Measurements from ENCODE around the gene LRRFIP1. TPM values are rescaled to one million over a fixed set of nuclear protein-coding genes. Genes with fewer than 3 reads are reported as not detected.

Gene LRRFIP1
- total RNA-seq, 8 experiments from 2014 or later: 16.3 to 56.1 (median 29.5) TPM

GRCh38 chr2:237732790-237733381 lies 105.5 kb downstream of the LRRFIP1 start:
- peaks cover 18 to 20% of the 10 kb centered on the region in 2 donors for H3K4me1 ChIP-seq (replicated peaks in 1 of 2)
- in situ Hi-C loops (cut with MboI; ENCODE audit: low pct_unique_long_range_greater_than_20kb in 2 of 9, low sequenced_read_pairs in 9 of 9, unreplicated experiment in 9 of 9): loop anchor here in 2 of 9 experiments (25.0 kb wide), 2 partner anchors 146 to 221 kb away; partner anchors contain the start of gene RAB17 (in 2 of the 2)
- no peak overlapping the region for H3K4me3 ChIP-seq
- ATAC-seq (replicated peaks in 6 of 8): peak in 7 of 8 experiments; percentile 8 to 97 (median 90)
- peak overlapping the region in 1 of 2 donors; percentile 53 for H3K27ac ChIP-seq
- WGBS, 10 experiments: 0 to 96% (median 81%) methylated on average over 1 to 9 of the region's 13 CpGs; no CpG with 5 or more reads in 3 of the 10 experiments

- in situ Hi-C loops (cut with MboI; ENCODE audit: low pct_unique_long_range_greater_than_20kb in 2 of 9, low sequenced_read_pairs in 9 of 9, unreplicated experiment in 9 of 9): loop anchor here in 2 of 9 experiments (25.0 kb wide), 2 partner anchors 146 to 221 kb away; partner anchors contain the start of gene RAB17 (in 2 of the 2)
- Histone ChIP-seq H3K4me1 (replicated peaks in 1 of 2) (peaks cover 18 to 21% of the 10 kb centered on the region in 2 donors), H3K27ac (peak overlapping the region in 1 of 2 donors; percentile 33), H3K4me3 (no peak overlapping the region)
- ATAC-seq (replicated peaks in 6 of 8): peak in 5 of 8 experiments; percentile 44 to 81 (median 48)
- 0 to 100% (median 66%) methylated on average over 1 to 8 of the region's 13 CpGs; no CpG with 5 or more reads in 1 of the 10 experiments for WGBS, 10 experiments
Observed at GRCh38 chr2:237733677-237734300, 106.4 kb downstream of the LRRFIP1 start.

GRCh38 chr2:237734905-237735623 lies 107.7 kb downstream of the LRRFIP1 start:
- Histone ChIP-seq H3K4me1 (replicated peaks in 1 of 2) (peaks cover 18 to 26% of the 10 kb centered on the region in 2 donors), H3K27ac (no peak overlapping the region), H3K4me3 (no peak overlapping the region)
- 76 to 100% (median 96%) methylated on average over 1 to 14 of the region's 25 CpGs; no CpG with 5 or more reads in 1 of the 10 experiments for WGBS, 10 experiments
- ATAC-seq (replicated peaks in 6 of 8): no peak
- in situ Hi-C loops (cut with MboI; ENCODE audit: low pct_unique_long_range_greater_than_20kb in 2 of 9, low sequenced_read_pairs in 9 of 9, unreplicated experiment in 9 of 9): loop anchor here in 2 of 9 experiments (25.0 kb wide), 2 partner anchors 148 to 223 kb away; partner anchors contain the start of gene RAB17 (in 2 of the 2)

- Histone ChIP-seq H3K27ac (no peak overlapping the region), H3K4me3 (no peak overlapping the region), H3K4me1 (replicated peaks in 1 of 2) (peaks cover 18 to 26% of the 10 kb centered on the region in 2 donors)
- 89 to 100% (median 96%) methylated on average over 1 to 8 of the region's 8 CpGs; no CpG with 5 or more reads in 1 of the 10 experiments for WGBS, 10 experiments
- ATAC-seq (replicated peaks in 6 of 8): no peak
- in situ Hi-C loops (cut with MboI; ENCODE audit: low pct_unique_long_range_greater_than_20kb in 2 of 9, low sequenced_read_pairs in 9 of 9, unreplicated experiment in 9 of 9): loop anchor here in 2 of 9 experiments (25.0 kb wide), 2 partner anchors 148 to 223 kb away; partner anchors contain the start of gene RAB17 (in 2 of the 2)
Observed at GRCh38 chr2:237735798-237736197, 108.4 kb downstream of the LRRFIP1 start.

- in situ Hi-C loops (cut with MboI; ENCODE audit: low pct_unique_long_range_greater_than_20kb in 2 of 9, low sequenced_read_pairs in 9 of 9, unreplicated experiment in 9 of 9): loop anchor here in 2 of 9 experiments (25.0 kb wide), 2 partner anchors 149 to 224 kb away; partner anchors contain the start of gene RAB17 (in 2 of the 2)
- Histone ChIP-seq H3K4me3 (no peak overlapping the region), H3K27ac (no peak overlapping the region), H3K4me1 (replicated peaks in 1 of 2) (peaks cover 18 to 26% of the 10 kb centered on the region in 2 donors)
- WGBS, 10 experiments: 70 to 94% (median 85%) methylated on average over 1 to 7 of the region's 13 CpGs; no CpG with 5 or more reads in 5 of the 10 experiments
- no peak for ATAC-seq (replicated peaks in 6 of 8)
Observed at GRCh38 chr2:237736783-237737182, 109.4 kb downstream of the LRRFIP1 start.

GRCh38 chr2:237737196-237737865 lies 109.9 kb downstream of the LRRFIP1 start:
- Histone ChIP-seq H3K27ac (no peak overlapping the region), H3K4me1 (replicated peaks in 1 of 2) (peaks cover 16 to 22% of the 10 kb centered on the region in 2 donors), H3K4me3 (no peak overlapping the region)
- in situ Hi-C loops (cut with MboI; ENCODE audit: low pct_unique_long_range_greater_than_20kb in 2 of 9, low sequenced_read_pairs in 9 of 9, unreplicated experiment in 9 of 9): loop anchor here in 2 of 9 experiments (25.0 kb wide), 2 partner anchors 150 to 225 kb away; partner anchors contain the start of gene RAB17 (in 2 of the 2)
- 83 to 100% (median 95%) methylated on average over 1 to 8 of the region's 9 CpGs; no CpG with 5 or more reads in 1 of the 10 experiments for WGBS, 10 experiments
- no peak for ATAC-seq (replicated peaks in 6 of 8)

- 71 to 100% (median 93%) methylated on average over 1 to 6 of the region's 10 CpGs; no CpG with 5 or more reads in 1 of the 10 experiments for WGBS, 10 experiments
- no peak overlapping the region for H3K27ac ChIP-seq
- no peak overlapping the region for H3K4me3 ChIP-seq
- in situ Hi-C loops (cut with MboI; ENCODE audit: low pct_unique_long_range_greater_than_20kb in 2 of 9, low sequenced_read_pairs in 9 of 9, unreplicated experiment in 9 of 9): loop anchor here in 2 of 9 experiments (25.0 kb wide), 2 partner anchors 151 to 226 kb away; partner anchors contain the start of gene RAB17 (in 2 of the 2)
- H3K4me1 ChIP-seq (replicated peaks in 1 of 2): peaks cover 6 to 13% of the 10 kb centered on the region in 2 donors
- no peak for ATAC-seq (replicated peaks in 6 of 8)
Observed at GRCh38 chr2:237738255-237738654, 110.9 kb downstream of the LRRFIP1 start.

- in situ Hi-C loops (cut with MboI; ENCODE audit: low pct_unique_long_range_greater_than_20kb in 2 of 9, low sequenced_read_pairs in 9 of 9, unreplicated experiment in 9 of 9): loop anchor here in 2 of 9 experiments (25.0 kb wide), 2 partner anchors 152 to 227 kb away; partner anchors contain the start of gene RAB17 (in 2 of the 2)
- peaks cover 0 to 6% of the 10 kb centered on the region in 2 donors for H3K4me1 ChIP-seq (replicated peaks in 1 of 2)
- 20 to 100% (median 33%) methylated on average over 1 to 10 of the region's 15 CpGs; no CpG with 5 or more reads in 2 of the 10 experiments for WGBS, 10 experiments
- no peak overlapping the region for H3K27ac ChIP-seq
- peak in 1 of 8 experiments; percentile 33 for ATAC-seq (replicated peaks in 6 of 8)
- H3K4me3 ChIP-seq: no peak overlapping the region
Observed at GRCh38 chr2:237739101-237739500, 111.7 kb downstream of the LRRFIP1 start.

GRCh38 chr2:237742191-237742590 lies 114.8 kb downstream of the LRRFIP1 start:
- H3K27ac ChIP-seq: no peak overlapping the region
- no peak overlapping the region for H3K4me3 ChIP-seq
- WGBS, 10 experiments: 87 to 100% (median 93%) methylated on average over 1 to 12 of the region's 12 CpGs; no CpG with 5 or more reads in 2 of the 10 experiments
- in situ Hi-C loops (cut with MboI; ENCODE audit: low pct_unique_long_range_greater_than_20kb in 2 of 9, low sequenced_read_pairs in 9 of 9, unreplicated experiment in 9 of 9): loop anchor here in 6 of 9 experiments (10.0 to 25.0 kb wide), 5 partner anchors 57 to 230 kb away; partner anchors contain the start of gene RAB17 (in 2 of the 6)
- ATAC-seq (replicated peaks in 6 of 8): no peak
- peaks cover 0 to 6% of the 10 kb centered on the region in 2 donors for H3K4me1 ChIP-seq (replicated peaks in 1 of 2)

- 57 to 100% (median 83%) methylated on average over 1 to 2 of the region's 3 CpGs; no CpG with 5 or more reads in 1 of the 10 experiments for WGBS, 10 experiments
- no peak overlapping the region for H3K4me3 ChIP-seq
- ATAC-seq (replicated peaks in 6 of 8): no peak
- H3K27ac ChIP-seq: no peak overlapping the region
- peaks cover 0 to 6% of the 10 kb centered on the region in 2 donors for H3K4me1 ChIP-seq (replicated peaks in 1 of 2)
- in situ Hi-C loops (cut with MboI; ENCODE audit: low pct_unique_long_range_greater_than_20kb in 2 of 9, low sequenced_read_pairs in 9 of 9, unreplicated experiment in 9 of 9): loop anchor here in 6 of 9 experiments (10.0 to 25.0 kb wide), 5 partner anchors 58 to 230 kb away; partner anchors contain the start of gene RAB17 (in 2 of the 6)
Observed at GRCh38 chr2:237742614-237743013, 115.2 kb downstream of the LRRFIP1 start.

GRCh38 chr2:237743024-237743423 lies 115.6 kb downstream of the LRRFIP1 start:
- no peak for ATAC-seq (replicated peaks in 6 of 8)
- Histone ChIP-seq H3K4me1 (replicated peaks in 1 of 2) (peaks cover 0 to 6% of the 10 kb centered on the region in 2 donors), H3K4me3 (no peak overlapping the region), H3K27ac (no peak overlapping the region)
- WGBS, 10 experiments: 77 to 100% (median 100%) methylated on average over 2 to 5 of the region's 6 CpGs; no CpG with 5 or more reads in 5 of the 10 experiments
- in situ Hi-C loops (cut with MboI; ENCODE audit: low pct_unique_long_range_greater_than_20kb in 2 of 9, low sequenced_read_pairs in 9 of 9, unreplicated experiment in 9 of 9): loop anchor here in 6 of 9 experiments (10.0 to 25.0 kb wide), 5 partner anchors 58 to 231 kb away; partner anchors contain the start of gene RAB17 (in 2 of the 6)
